SK-N-MC (cell line): ENCODE results near the gene DNAH9.

Source experiments
- EZH2 ChIP-seq: fragments of 200-600 bp; sonication (generic); IDR thresholded peaks from one replicate; pipeline ENCODE4 v1.6.1; 2017; ENCODE audit warnings: antibody characterized with exemption
- POLR2AphosphoS5 ChIP-seq: IDR thresholded peaks from 2 replicates; pipeline ENCODE4 v1.6.1; 2012; ENCODE audit warnings: mild to moderate bottlenecking, low read depth, low read length, borderline replicate concordance

GRCh38 chr17:11622492-11622891 is 24.2 kb downstream of the DNAH9 start:
- no peak for TF ChIP-seq EZH2
- no peak for TF ChIP-seq POLR2AphosphoS5
